PC-9 (cell line): ENCODE results near the gene BTBD18. TPM values are rescaled to one million over a fixed set of nuclear protein-coding genes. Genes with fewer than 3 reads are reported as not detected.

ENCODE experiments used
- BruUV-seq: library from RNA; stranded (reverse); fragments of 400-500 nt; replicated peaks from 2 replicates; lab custom pipeline; 2021; lab: Mats Ljungman, UMichigan
- CTCF ChIA-PET: fragments of 300-600 bp; sonication (Branson Sonifier 250); formaldehyde crosslinking; loops from one replicate; lab custom pipeline; 2022; ENCODE audit warnings: antibody characterized with exemption; lab: Charles Lee
- POLR2A ChIA-PET: fragments of 300-600 bp; sonication (Branson Sonifier 250); formaldehyde crosslinking; loops from one replicate; lab custom pipeline; 2022; ENCODE audit warnings: antibody characterized with exemption; ENCODE audit not compliant: unreplicated experiment; lab: Charles Lee
- DNase-seq, 2 experiments: peaks; one replicate each; pipeline versions ENCODE4 v3.0.0 to v3.0.0-alpha.2; 2015 to 2022; ENCODE audit warnings: mixed read lengths in 1 of 2
- H2AFZ ChIP-seq: fragments of 200-600 bp; sonication (generic); 2 replicates; pipeline ENCODE4 v1.8.1; 2017; ENCODE audit warnings: antibody characterized with exemption
- H3F3A ChIP-seq: fragments of 200-600 bp; sonication (generic); 2 replicates; pipeline ENCODE4 v1.8.1; 2017; ENCODE audit warnings: antibody characterized with exemption, mild to moderate bottlenecking, low read depth; ENCODE audit not compliant: insufficient read depth
- H3K27ac ChIP-seq: fragments of 200-600 bp; sonication (generic); 2 replicates; pipeline ENCODE4 v1.6.1; 2016; ENCODE audit warnings: mixed run types
- H3K27me3 ChIP-seq: fragments of 200-600 bp; sonication (generic); 2 replicates; pipeline ENCODE4 v1.6.1; 2016; ENCODE audit warnings: low read depth, mixed run types; ENCODE audit not compliant: insufficient read depth
- H3K36me3 ChIP-seq: fragments of 200-600 bp; sonication (generic); 2 replicates; pipeline ENCODE4 v1.6.1; 2016; ENCODE audit warnings: low read depth, mixed run types
- H3K4me1 ChIP-seq: fragments of 200-600 bp; sonication (generic); replicated peaks from 2 replicates; pipeline ENCODE4 v1.6.1; 2016; ENCODE audit warnings: mixed run types; ENCODE audit not compliant: insufficient read depth
- H3K4me2 ChIP-seq: fragments of 200-600 bp; sonication (generic); 2 replicates; pipeline ENCODE4 v1.6.1; 2017; ENCODE audit warnings: mixed run types
- H3K4me3 ChIP-seq: fragments of 200-600 bp; sonication (generic); 2 replicates; pipeline ENCODE4 v1.6.1; 2016; ENCODE audit warnings: mixed run types
- H3K79me2 ChIP-seq: fragments of 200-600 bp; sonication (generic); 2 replicates; pipeline ENCODE4 v1.6.1; 2017; ENCODE audit warnings: low read depth, mixed run types
- H3K9me2 ChIP-seq: fragments of 200-600 bp; sonication (generic); 2 replicates; pipeline ENCODE4 v1.8.1; 2017; ENCODE audit warnings: mild to moderate bottlenecking; ENCODE audit not compliant: insufficient read depth
- H3K9me3 ChIP-seq: fragments of 200-600 bp; sonication (generic); 2 replicates; pipeline ENCODE4 v1.8.1; 2016; ENCODE audit warnings: low read depth; ENCODE audit not compliant: insufficient read depth
- H4K20me1 ChIP-seq: fragments of 200-600 bp; sonication (generic); 2 replicates; pipeline ENCODE4 v1.8.1; 2017; ENCODE audit not compliant: insufficient read depth
- CTCF ChIP-seq: fragments of 200-600 bp; sonication (generic); conservative IDR thresholded peaks from 2 replicates; pipeline ENCODE4 v1.6.1; 2017; ENCODE audit warnings: mixed run types, antibody characterized with exemption, mild to moderate bottlenecking, moderate library complexity
- EZH2 ChIP-seq: fragments of 200-600 bp; sonication (generic); IDR thresholded peaks from 2 replicates; pipeline ENCODE4 v1.8.0; 2017; ENCODE audit warnings: antibody characterized with exemption, low read depth
- intact Hi-C: fragments of 100-400 bp; cut with micrococcal nuclease; formaldehyde crosslinking; loops from one replicate; pipeline ENCODE4 v1.10.0; 2022; ENCODE audit not compliant: unreplicated experiment
- total RNA-seq: library from RNA; stranded (reverse); gene quantifications from 2 replicates; pipeline ENCODE4 v1.2.3, GENCODE V29; 2021

The BTBD18 gene
- total RNA-seq, 1 experiment from 2014 or later: not detected

GRCh38 chr11:57764566-57764965, 12.9 kb upstream of the BTBD18 start:
- Histone ChIP-seq H3F3A (peaks cover 22% of the 10 kb centered on the region), H3K79me2 (peaks cover 79% of the 10 kb centered on the region), H3K36me3 (peaks cover 28% of the 10 kb centered on the region), H4K20me1 (peaks cover 57% of the 10 kb centered on the region), H3K9me3 (no peaks in the 10 kb centered on the region), H3K4me2 (peak overlapping the region; percentile 87), H3K27ac (peak overlapping the region; percentile 98), H2AFZ (no peak overlapping the region), H3K4me3 (peak overlapping the region; percentile 100), H3K4me1 (peaks cover 52% of the 10 kb centered on the region), H3K27me3 (no peaks in the 10 kb centered on the region), H3K9me2 (no peaks in the 10 kb centered on the region)
- CTCF ChIA-PET: interaction anchor here (0.8 to 2.6 kb wide), 5 partner anchors 8 to 89 kb away, joined by 3 to 25 read pairs (median 3); no protein-coding TSS in a partner anchor
- intact Hi-C loops: no loop called here
- no peak for DNase-seq
- TF ChIP-seq EZH2 (no peak), CTCF (no peak)
- POLR2A ChIA-PET: interaction anchor here (0.7 to 1.9 kb wide), 4 partner anchors 9 to 53 kb away, joined by 4 to 38 read pairs (median 10); partner anchors contain the start of gene MED19
- no TSS peak for BruUV-seq

- H3K27me3 ChIP-seq: no peaks in the 10 kb centered on the region
- no peak for TF ChIP-seq CTCF
- no peak for TF ChIP-seq EZH2
- no peaks in the 10 kb centered on the region for H3K9me2 ChIP-seq
- peak overlapping the region; percentile 98 for H3K27ac ChIP-seq
- no TSS peak for BruUV-seq
- intact Hi-C loops: no loop called here
- H3K9me3 ChIP-seq: no peaks in the 10 kb centered on the region
- peaks cover 16% of the 10 kb centered on the region for H3F3A ChIP-seq
- peak overlapping the region; percentile 87 for H3K4me2 ChIP-seq
- no peak overlapping the region for H2AFZ ChIP-seq
- DNase-seq: no peak
- peaks cover 46% of the 10 kb centered on the region for H3K4me1 ChIP-seq
- peaks cover 52% of the 10 kb centered on the region for H4K20me1 ChIP-seq
- H3K79me2 ChIP-seq: peaks cover 74% of the 10 kb centered on the region
- ChIA-PET POLR2A (interaction anchor here (0.7 to 1.9 kb wide), 4 partner anchors 10 to 52 kb away, joined by 4 to 38 read pairs (median 10); partner anchors contain the start of gene MED19), CTCF (interaction anchor here (0.9 to 2.6 kb wide), 4 partner anchors 8 to 88 kb away, joined by 3 to 25 read pairs (median 5); no protein-coding TSS in a partner anchor)
- peaks cover 25% of the 10 kb centered on the region for H3K36me3 ChIP-seq
- peak overlapping the region; percentile 100 for H3K4me3 ChIP-seq
Measured at GRCh38 chr11:57764021-57764420, 12.4 kb upstream of the BTBD18 start.

- peaks cover 20% of the 10 kb centered on the region for H3F3A ChIP-seq
- ChIA-PET CTCF (interaction anchor here (0.6 to 4.0 kb wide), 6 partner anchors 9 to 37 kb away, joined by 3 to 38 read pairs (median 8); partner anchors contain the start of gene BTBD18), POLR2A (interaction anchor here (0.7 to 1.9 kb wide), 3 partner anchors 10 to 52 kb away, joined by 4 to 38 read pairs (median 9); partner anchors contain the start of gene MED19)
- peaks cover 51% of the 10 kb centered on the region for H4K20me1 ChIP-seq
- peaks cover 25% of the 10 kb centered on the region for H3K36me3 ChIP-seq
- H3K79me2 ChIP-seq: peaks cover 69% of the 10 kb centered on the region
- peak in 1 of 2 experiments; percentile 47 for DNase-seq
- no peak overlapping the region for H2AFZ ChIP-seq
- H3K27me3 ChIP-seq: no peaks in the 10 kb centered on the region
- peak overlapping the region; percentile 98 for H3K27ac ChIP-seq
- intact Hi-C loops: loop anchor here (2.0 kb wide), 1 partner anchor 23 kb away; the partner anchor contains the start of gene SELENOH
- no peaks in the 10 kb centered on the region for H3K9me2 ChIP-seq
- peaks cover 46% of the 10 kb centered on the region for H3K4me1 ChIP-seq
- no peaks in the 10 kb centered on the region for H3K9me3 ChIP-seq
- H3K4me3 ChIP-seq: peak overlapping the region; percentile 100
- TF ChIP-seq EZH2: no peak
- peak; percentile 55; the same call in 1 of the 2 replicates for TF ChIP-seq CTCF
- peak overlapping the region; percentile 87 for H3K4me2 ChIP-seq
- BruUV-seq: no TSS peak
Measured at GRCh38 chr11:57763568-57763967, 11.9 kb upstream of the BTBD18 start.
